Skin epidermis (tissue), 12 donors: ENCODE results near the gene RBL2.
"Not testable (repeated sequence)": the region's sequence is repeated elsewhere in the genome, so short reads cannot be mapped to it uniquely, and the experiment has no call there.

Experiments used
- H3K27ac ChIP-seq, 21 experiments: fragments of 200-600 bp; sonication (generic) in 11 of 21; one replicate each; pipeline ENCODE4 v1.5.0; 2020; ENCODE audit warnings: mild to moderate bottlenecking in 3 of 21, inconsistent platforms in 2 of 21, moderate library complexity in 2 of 21
- H3K4me3 ChIP-seq, 7 experiments: fragments of 200-600 bp; sonication (generic) in 2 of 7; one replicate each; pipeline ENCODE4 v1.5.0; 2020; ENCODE audit warnings: inconsistent platforms in 2 of 7, mild to moderate bottlenecking in 2 of 7, moderate library complexity in 1 of 7

RBL2 gene

GRCh38 chr16:53528797-53529196 lies 94.5 kb downstream of the RBL2 start:
- no peak overlapping the region for H3K4me3 ChIP-seq

GRCh38 chr16:53529513-53529912 lies 95.2 kb downstream of the RBL2 start:
- Histone ChIP-seq H3K4me3 (no peak overlapping the region), H3K27ac (no peak overlapping the region)

More at GRCh38 chr16:53528797-53529196, 94.5 kb downstream of the RBL2 start:
- H3K27ac ChIP-seq, result no peak overlapping the region

DNA sequence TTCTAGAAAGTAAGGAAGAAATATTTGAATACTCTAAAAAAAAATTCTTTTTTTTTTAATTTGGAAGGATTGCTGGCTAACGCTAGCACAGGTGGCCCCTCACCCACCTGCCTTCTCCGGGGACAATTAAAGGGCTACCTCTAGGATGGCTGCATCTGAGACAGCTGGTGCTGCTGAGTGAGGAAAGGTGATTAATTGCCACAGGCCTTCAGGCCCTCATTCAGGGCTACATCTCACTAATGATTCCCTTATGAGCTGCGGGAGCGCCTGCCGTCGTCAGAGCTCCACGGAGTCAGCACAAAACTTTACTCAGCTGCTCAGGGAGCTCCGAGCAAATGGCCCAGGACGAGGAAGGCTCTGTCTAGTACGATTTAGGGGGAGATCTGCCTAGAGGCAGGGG lies 95.8 kb downstream of the RBL2 start:
- Histone ChIP-seq H3K27ac (no peak overlapping the region), H3K4me3 (no peak overlapping the region)

- no peak overlapping the region for H3K27ac ChIP-seq
- no peak overlapping the region for H3K4me3 ChIP-seq
These were observed 96.5 kb downstream of the RBL2 start for GRCh38 chr16:53530741-53531140.

- peak overlapping the region in 1 of 21 experiments; percentile 35 for H3K27ac ChIP-seq
These were observed 99.9 kb downstream of the RBL2 start for GRCh38 chr16:53534206-53534605.

GRCh38 chr16:53537626-53538025 lies 103.4 kb downstream of the RBL2 start:
- H3K4me3 ChIP-seq, result no peak overlapping the region

More at GRCh38 chr16:53534206-53534605, 99.9 kb downstream of the RBL2 start:
- no peak overlapping the region for H3K4me3 ChIP-seq

GRCh38 chr16:53539346-53539745 lies 105.1 kb downstream of the RBL2 start:
- not testable (repeated sequence) for H3K27ac ChIP-seq, H3K4me3 ChIP-seq

More at GRCh38 chr16:53537626-53538025, 103.4 kb downstream of the RBL2 start:
- peak overlapping the region in 4 of 21 experiments; percentile 2 to 80 (median 50) for H3K27ac ChIP-seq

DNA sequence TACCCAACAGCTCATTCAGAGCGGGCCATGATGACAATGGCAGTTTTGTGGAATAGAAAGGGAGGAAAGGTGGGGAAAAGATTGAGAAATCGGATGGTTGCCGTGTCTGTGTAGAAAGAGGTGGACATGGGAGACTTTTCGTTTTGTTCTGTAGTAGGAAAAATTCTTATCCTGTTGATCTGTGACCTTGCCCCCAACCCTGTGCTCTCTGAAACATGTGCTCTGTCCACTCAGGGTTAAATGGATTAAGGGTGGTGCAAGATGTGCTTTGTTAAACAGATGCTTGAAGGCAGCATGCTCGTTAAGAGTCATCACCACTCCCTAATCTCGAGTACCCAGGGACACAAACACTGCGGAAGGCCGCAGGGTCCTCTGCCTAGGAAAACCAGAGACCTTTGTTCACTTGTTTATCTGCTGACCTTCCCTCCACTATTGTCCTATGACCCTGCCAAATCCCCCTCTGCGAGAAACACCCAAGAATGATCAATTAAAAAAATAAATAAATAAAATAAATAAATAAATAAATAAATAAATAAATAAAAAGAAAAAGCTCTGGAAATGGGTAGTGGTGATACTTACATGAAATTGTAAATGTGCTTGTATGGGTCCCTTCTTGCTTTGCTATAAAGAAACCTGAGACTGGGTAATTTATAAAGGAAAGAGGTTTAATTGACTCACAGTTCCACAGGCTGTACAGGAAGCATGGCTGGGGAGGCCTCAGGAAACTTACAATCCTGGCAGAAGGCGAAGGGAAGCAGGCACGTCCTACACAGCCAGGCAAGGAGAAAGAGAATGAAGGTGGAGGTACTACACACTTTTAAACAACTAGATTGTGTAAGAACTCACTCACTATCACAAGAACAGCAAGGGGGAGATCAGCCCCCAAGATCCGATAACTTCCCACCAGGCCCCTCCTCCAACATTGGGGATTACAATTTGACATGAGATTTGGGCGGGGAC lies 105.8 kb downstream of the RBL2 start:
- not testable (repeated sequence) for H3K4me3 ChIP-seq, H3K27ac ChIP-seq
